ENCODE data around the gene CD99L2.

DNA sequence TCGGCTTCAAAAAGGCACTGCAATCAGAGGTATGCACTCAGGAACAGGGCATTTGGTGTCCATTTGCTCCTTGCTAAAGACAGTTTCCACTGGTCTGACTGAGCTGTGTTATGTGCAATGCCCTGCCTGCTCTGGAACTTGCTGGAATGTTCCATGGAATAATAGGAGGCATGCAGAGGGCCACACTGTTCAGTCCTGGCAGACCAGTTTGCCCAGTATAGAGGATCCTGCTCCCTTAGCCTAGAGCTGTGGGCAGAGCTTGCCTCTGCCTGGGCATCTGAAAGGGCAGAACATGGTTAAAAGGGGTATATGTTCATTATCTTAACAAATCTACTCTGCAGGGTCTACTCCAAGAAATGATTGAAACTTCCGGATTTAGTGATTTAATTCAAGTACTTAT is 27.8 kb upstream of the CD99L2 start:
- TF ChIP-seq, protein P1, sequence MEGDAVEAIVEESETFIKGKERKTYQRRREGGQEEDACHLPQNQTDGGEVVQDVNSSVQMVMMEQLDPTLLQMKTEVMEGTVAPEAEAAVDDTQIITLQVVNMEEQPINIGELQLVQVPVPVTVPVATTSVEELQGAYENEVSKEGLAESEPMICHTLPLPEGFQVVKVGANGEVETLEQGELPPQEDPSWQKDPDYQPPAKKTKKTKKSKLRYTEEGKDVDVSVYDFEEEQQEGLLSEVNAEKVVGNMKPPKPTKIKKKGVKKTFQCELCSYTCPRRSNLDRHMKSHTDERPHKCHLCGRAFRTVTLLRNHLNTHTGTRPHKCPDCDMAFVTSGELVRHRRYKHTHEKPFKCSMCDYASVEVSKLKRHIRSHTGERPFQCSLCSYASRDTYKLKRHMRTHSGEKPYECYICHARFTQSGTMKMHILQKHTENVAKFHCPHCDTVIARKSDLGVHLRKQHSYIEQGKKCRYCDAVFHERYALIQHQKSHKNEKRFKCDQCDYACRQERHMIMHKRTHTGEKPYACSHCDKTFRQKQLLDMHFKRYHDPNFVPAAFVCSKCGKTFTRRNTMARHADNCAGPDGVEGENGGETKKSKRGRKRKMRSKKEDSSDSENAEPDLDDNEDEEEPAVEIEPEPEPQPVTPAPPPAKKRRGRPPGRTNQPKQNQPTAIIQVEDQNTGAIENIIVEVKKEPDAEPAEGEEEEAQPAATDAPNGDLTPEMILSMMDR (conservative IDR thresholded peaks at IDR 0.05; ENCODE audit: low read length) = no peak
- TF ChIP-seq EZH2phosphoT487 (IDR thresholded peaks at IDR 0.05; ENCODE audit: borderline replicate concordance) = no peak

Measured in Loucy (cell line).